Heart right ventricle (tissue), 16 donors: Measurements from ENCODE around the gene XRCC4. TPM values are rescaled to one million over a fixed set of nuclear protein-coding genes. Genes with fewer than 3 reads are reported as not detected.
A peak's percentile ranks its signal among the peaks of the same experiment; 100 is the strongest.

Experiments
- ATAC-seq, 8 donors: fragments of 200-7000 bp; cut with Tn5 transposase; one replicate each; pipeline ENCODE4 v1.9.1; 2020; ENCODE audit warnings: mild to moderate bottlenecking in 8 of 8, moderate library complexity in 8 of 8, moderate number of reproducible peaks in 1 of 8
- DNase-seq, 2 donors: peaks; one replicate each; pipeline ENCODE4 v3.0.0-alpha.2; 2020
- H3K27ac ChIP-seq, 10 donors: fragments of 200-600 bp; sonication (generic) in 2 of 10; one replicate each; pipeline versions ENCODE4 v1.5.0 to v1.8.0; 2020 to 2022; ENCODE audit warnings: mild to moderate bottlenecking in 3 of 10
- H3K27me3 ChIP-seq, 7 donors: fragments of 200-600 bp; one replicate each; pipeline ENCODE4 v1.8.0; 2021 to 2022; ENCODE audit warnings: mild to moderate bottlenecking in 2 of 7
- H3K36me3 ChIP-seq, 9 donors: fragments of 200-600 bp; sonication (generic) in 1 of 9; one replicate each; pipeline versions ENCODE4 v1.5.0 to v1.8.0; 2020 to 2022; ENCODE audit warnings: mild to moderate bottlenecking in 2 of 9
- H3K4me1 ChIP-seq, 9 donors: fragments of 200-600 bp; sonication (generic) in 1 of 9; one replicate each; pipeline versions ENCODE4 v1.5.0 to v1.8.0; 2020 to 2022; ENCODE audit warnings: mild to moderate bottlenecking in 4 of 9
- H3K4me3 ChIP-seq, 10 donors: fragments of 200-600 bp; sonication (generic) in 2 of 10; one replicate each; pipeline versions ENCODE4 v1.5.0 to v1.8.0; 2020 to 2022; ENCODE audit warnings: mild to moderate bottlenecking in 7 of 10, moderate library complexity in 2 of 10
- H3K9me3 ChIP-seq, 11 donors: fragments of 200-600 bp in 10 of 11; sonication (generic) in 2 of 11; one replicate each; pipeline versions ENCODE4 v1.5.0 to v1.8.0; 2013 to 2022; ENCODE audit warnings: mild to moderate bottlenecking in 2 of 11, control low read depth in 1 of 11, moderate library complexity in 1 of 11
- CTCF ChIP-seq, 9 donors: fragments of 200-600 bp; sonication (generic) in 2 of 9; IDR thresholded peaks; one replicate each; pipeline versions ENCODE4 v1.5.0 to v1.8.0; 2021 to 2022; ENCODE audit warnings: antibody characterized with exemption in 9 of 9, mild to moderate bottlenecking in 5 of 9, moderate library complexity in 1 of 9
- WGBS, 2 donors: extraction: QIAGEN DNeasy Blood & Tissue Kit; methylation state at CpG; one replicate each; pipeline ENCODE4 v1.1.7; 2013; ENCODE audit warnings: inconsistent platforms in 1 of 2; 5-methylcytosine and 5-hydroxymethylcytosine counted together
- intact Hi-C, 10 donors: fragments of 100-400 bp; cut with DNase I; formaldehyde crosslinking; loops; one replicate each; pipeline versions ENCODE4 v1.11.1 to v1.14.2; 2022
- polyA plus RNA-seq, 2 donors: library from polyadenylated mRNA; stranded (reverse); fragments of 200-250 nt; gene quantifications; one replicate each; pipeline ENCODE4 v1.2.3, GENCODE V29; 2013
- total RNA-seq, 10 donors: library from RNA; stranded (reverse); fragmentation: NEBNext Ultra II Directional in 3 of 10; extraction: Animal tissue kit (Norgen Biotek cat#: 25700) in 3 of 10; gene quantifications; one replicate each; pipeline versions ENCODE4 v1.2.1 to v1.2.4, GENCODE V29; 2021 to 2023
- donor health status: Arrhythmogenic right ventricular cardiomyopathy.
- donor health status: ischemic (EF 13 %, LVEDD 7.1; RV severe dilation, severe dysfunction).
- donor health status: healthy with polysubstance abuse.
- donor health status: DM: no; HTN: yes; CAD: no.
- donor health status: DM: no; HTN: no; CAD: no.
- donor health status: ischemic (EF 25% LVEDD 6.9; RV normal size, moderate dysfunction).
- donor health status: ischemic (EF 25% LVEDD 5.7; RV mildly dilated, moderate dysfunction).
- donor health status: healthy.
- donor health status: DM: yes; HTN: yes; CAD: no.
- donor health status: Ischemic cardiomyopathy.
- donor health status: ischemic (EF 35%, LVEDD 5.7; RV mildly dilated, moderate dysfunction).
- donor health status: nonischemic (EF 11% LVEDD 7.7; RV severe dilation, severe dysfunction).
- donor health status: DM: yes; HTN: yes; CAD: no.
- donor health status: PGD.
- donor health status: ischemic (EF 29% LVEDD 5.4; RV normal size, mild dysfunction).
- donor health status: nonischemic (EF 23%, LVEDD 6.1; RV moderate dilation, normal function).

The XRCC4 gene
- total and polyA plus RNA-seq, 12 donors: 3.6 to 14.4 (median 6.8) TPM

GRCh38 chr5:83265318-83265717, 188.0 kb downstream of the XRCC4 start:
- 30 to 34% methylated on average over 2 of the region's 2 CpGs for whole genome bisulfite sequencing, 2 donors
- H3K36me3 ChIP-seq: no peaks in the 10 kb centered on the region
- no peaks in the 10 kb centered on the region for H3K27me3 ChIP-seq
- TF ChIP-seq CTCF (IDR thresholded peaks at IDR 0.05): no peak
- H3K9me3 ChIP-seq: no peaks in the 10 kb centered on the region
- H3K4me3 ChIP-seq: no peak overlapping the region
- intact Hi-C loops: no loop called here
- no peak overlapping the region for H3K27ac ChIP-seq
- no peaks in the 10 kb centered on the region for H3K4me1 ChIP-seq
- no peak for ATAC-seq
- DNase-seq: no peak

- Histone ChIP-seq H3K9me3 (peaks cover 0 to 20% (median 0%) of the 10 kb centered on the region in 11 donors), H3K4me3 (no peak overlapping the region), H3K27ac (no peak overlapping the region), H3K27me3 (no peaks in the 10 kb centered on the region), H3K36me3 (no peaks in the 10 kb centered on the region), H3K4me1 (no peaks in the 10 kb centered on the region)
- no peak for TF ChIP-seq CTCF (IDR thresholded peaks at IDR 0.05)
- DNase-seq: no peak
- no peak for ATAC-seq
- WGBS, 2 donors: 95% methylated on average over 1 of the region's 1 CpG
- intact Hi-C loops: no loop called here
Measured at GRCh38 chr5:83270311-83270710, 193.0 kb downstream of the XRCC4 start.

GRCh38 chr5:83277154-83277553, 199.8 kb downstream of the XRCC4 start:
- ATAC-seq: peak; percentile 34 to 97 (median 83)
- 46 to 60% methylated on average over 4 of the region's 4 CpGs for WGBS, 2 donors
- intact Hi-C loops: loop anchor here in 1 of 10 donors (5.0 kb wide), 1 partner anchor 125 kb away; no protein-coding TSS in a partner anchor

GRCh38 chr5:83277953-83278352, 200.6 kb downstream of the XRCC4 start:
- intact Hi-C loops: loop anchor here in 1 of 10 donors (5.0 kb wide), 1 partner anchor 124 kb away; no protein-coding TSS in a partner anchor
- Histone ChIP-seq H3K9me3 (peaks cover 0 to 15% (median 0%) of the 10 kb centered on the region in 11 donors), H3K4me1 (peaks cover 0 to 5% (median 0%) of the 10 kb centered on the region in 9 donors), H3K27me3 (no peaks in the 10 kb centered on the region), H3K36me3 (no peaks in the 10 kb centered on the region), H3K27ac (no peak overlapping the region), H3K4me3 (no peak overlapping the region)
- WGBS, 2 donors: 95 to 96% methylated on average over 2 of the region's 2 CpGs
- DNase-seq (no peak), ATAC-seq (no peak)
- TF ChIP-seq CTCF (IDR thresholded peaks at IDR 0.05): no peak

More at GRCh38 chr5:83277154-83277553, 199.8 kb downstream of the XRCC4 start:
- no peak for TF ChIP-seq CTCF (IDR thresholded peaks at IDR 0.05)
- H3K27ac ChIP-seq: no peak overlapping the region
- peak overlapping the region in 1 of 10 donors; percentile 13 for H3K4me3 ChIP-seq
- peak; percentile 23 to 26 for DNase-seq
- H3K9me3 ChIP-seq: peaks cover 0 to 20% (median 0%) of the 10 kb centered on the region in 11 donors
- peaks cover 0 to 5% (median 0%) of the 10 kb centered on the region in 9 donors for H3K4me1 ChIP-seq
- no peaks in the 10 kb centered on the region for H3K36me3 ChIP-seq
- H3K27me3 ChIP-seq: no peaks in the 10 kb centered on the region
